ENCODE results near the gene TYK2. TPM values are rescaled to one million over a fixed set of nuclear protein-coding genes. Genes with fewer than 3 reads are reported as not detected.
"Not testable (repeated sequence)": the region's sequence is repeated elsewhere in the genome, so short reads cannot be mapped to it uniquely, and the experiment has no call there.

The TYK2 gene
- total RNA-seq, 1 donor from 2014 or later: 71.5 TPM

DNA sequence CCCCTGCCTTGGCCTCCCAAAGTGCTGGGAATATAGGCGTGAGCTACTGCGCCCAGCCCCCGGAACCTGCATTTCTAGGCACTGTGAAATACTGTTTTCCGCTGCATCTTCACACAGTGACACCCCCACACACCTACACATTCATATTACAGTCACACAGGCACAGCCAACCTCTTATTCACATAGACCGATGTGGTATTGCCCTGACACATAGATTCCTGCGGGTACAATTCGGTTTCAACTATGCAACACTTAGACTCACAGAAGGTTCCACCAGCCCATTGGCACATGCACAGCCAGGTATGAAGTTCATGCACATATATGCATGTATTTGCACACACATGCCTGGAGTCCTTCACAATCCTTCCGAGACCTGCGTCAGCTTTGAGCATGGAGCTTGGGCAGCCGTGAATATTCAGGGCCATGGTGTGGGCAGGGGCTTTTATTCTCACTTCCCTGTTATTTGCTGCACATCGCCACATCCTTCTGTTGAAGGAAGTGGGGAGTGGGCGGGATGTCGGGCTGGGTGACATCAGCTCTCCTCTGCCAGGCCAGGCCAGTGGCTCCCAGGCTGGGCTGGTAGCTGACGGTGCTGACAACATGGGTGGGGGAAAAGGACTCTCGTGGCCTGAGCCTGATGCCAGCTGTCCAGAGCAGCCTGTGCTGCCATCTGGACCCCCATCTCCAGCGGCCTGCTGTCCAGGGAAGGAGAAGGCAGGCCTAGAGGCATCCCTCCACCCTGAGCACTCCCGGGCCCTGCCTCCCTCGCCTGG lies 28.3 kb upstream of the TYK2 start:
- no peak for DNase-seq (ENCODE audit: low spot score)

DNA sequence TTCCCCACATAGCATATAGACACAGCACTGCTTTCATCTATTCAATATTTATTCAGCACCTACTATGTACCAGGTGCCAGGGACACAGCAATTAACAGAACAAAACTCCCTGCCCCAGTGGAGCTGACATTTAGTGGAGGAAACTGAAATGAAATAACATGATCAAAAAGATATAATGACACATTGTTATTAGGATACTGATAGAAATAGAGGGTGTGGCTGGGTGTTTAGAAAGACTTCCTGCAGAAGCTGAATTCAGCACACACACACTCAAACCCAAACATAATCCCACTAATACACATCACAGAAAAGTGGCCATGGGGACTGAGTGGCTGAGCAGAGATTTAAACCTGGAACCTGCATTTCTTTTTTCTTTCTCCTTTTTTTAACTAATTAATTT lies 26.7 kb upstream of the TYK2 start:
- DNase-seq (ENCODE audit: low spot score): no peak

DNA sequence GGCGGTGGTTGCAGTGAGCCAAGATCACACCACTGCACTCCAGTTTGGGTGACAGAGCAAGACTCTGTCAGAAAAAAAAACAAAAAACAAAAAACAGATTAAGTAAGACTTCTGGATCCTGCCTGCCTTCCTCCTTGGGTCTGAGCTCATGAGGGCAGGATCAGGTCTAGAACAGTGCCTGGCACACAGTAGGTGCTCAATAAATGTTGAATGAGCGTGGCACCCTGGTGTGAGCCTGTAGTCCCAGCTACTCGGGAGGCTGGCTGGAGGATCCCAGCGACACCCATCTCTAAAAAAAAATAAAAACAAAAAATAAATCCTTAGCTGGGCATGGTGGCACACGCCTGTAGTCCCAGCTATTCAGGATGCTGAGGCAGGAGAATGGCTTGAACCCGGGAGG lies 25.8 kb upstream of the TYK2 start:
- no peak for DNase-seq (ENCODE audit: low spot score)

GRCh38 chr19:10404888-10405820 lies 24.8 kb upstream of the TYK2 start:
- DNase-seq (ENCODE audit: low spot score): no peak

DNA sequence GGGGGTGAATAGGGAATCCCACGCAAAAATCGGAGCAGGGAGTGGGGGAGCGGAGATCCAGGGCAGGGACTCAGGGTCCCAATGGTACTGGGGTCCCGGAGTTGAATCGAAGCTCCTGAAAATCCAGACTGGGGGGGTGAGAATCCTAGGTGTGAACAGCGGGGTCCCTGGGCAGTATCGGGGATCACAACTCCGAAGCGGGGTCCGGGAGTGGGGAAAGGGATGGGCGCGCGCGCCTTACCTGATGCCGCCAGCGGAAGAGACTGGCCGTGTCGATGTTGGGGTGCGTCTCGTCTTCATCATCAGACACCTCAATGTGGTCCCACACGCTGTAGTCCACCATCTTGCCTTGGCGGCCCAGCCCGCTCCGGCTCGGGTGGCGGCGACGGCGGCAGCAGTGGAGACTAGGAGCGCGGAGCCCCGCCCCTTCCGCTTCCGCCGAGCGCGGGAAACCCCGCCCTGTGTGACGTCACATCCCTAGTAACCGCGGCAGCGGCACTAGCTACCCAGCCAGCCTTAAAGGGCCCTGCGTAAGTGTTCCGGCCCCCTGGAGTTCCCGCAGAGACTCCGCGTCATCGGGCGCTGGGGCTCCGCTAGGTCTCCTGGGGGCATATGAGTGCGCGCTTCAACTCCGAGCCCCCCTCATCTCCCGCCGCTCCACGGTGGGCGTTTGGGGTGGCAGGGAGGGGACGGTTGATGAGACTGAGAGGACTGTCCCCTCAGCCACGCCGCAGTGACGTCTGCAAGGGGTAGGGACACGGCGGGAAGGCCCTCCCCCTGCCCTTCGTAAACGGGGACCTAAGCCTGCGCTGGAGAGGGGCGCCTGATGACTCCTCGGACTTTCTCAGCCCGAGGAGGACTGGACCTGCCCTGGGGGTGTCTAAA lies 23.0 kb upstream of the TYK2 start, which contains the start of gene CDC37:
Gene CDC37 (minus strand): TSS at position 406 of the 885 bp plus-strand sequence. CDS start 63 bp downstream, at position 343.
- peak; percentile 97 for DNase-seq (ENCODE audit: low spot score)

- peak; percentile 49 for DNase-seq (ENCODE audit: low spot score)
Measured at GRCh38 chr19:10402441-10403038, 22.2 kb upstream of the TYK2 start.

DNA sequence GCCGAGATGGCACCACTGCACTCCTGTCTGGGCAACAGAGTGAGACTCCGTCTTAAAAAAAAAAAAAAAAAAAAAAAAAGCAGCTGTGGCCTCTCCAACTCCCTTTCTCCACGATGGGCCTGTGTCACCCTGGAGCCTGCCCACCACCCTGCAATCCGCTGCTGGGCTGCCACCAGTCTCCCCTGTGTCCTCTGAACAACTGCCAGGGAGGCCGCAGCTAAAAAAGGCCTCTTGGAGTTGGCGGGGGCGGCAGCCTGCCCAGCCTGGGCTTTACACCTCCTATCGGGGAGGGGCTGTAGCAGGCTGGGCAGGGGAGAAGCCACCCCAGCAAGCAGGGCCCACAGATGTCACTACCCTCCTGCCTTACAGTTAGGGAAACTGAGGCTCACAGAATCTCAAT lies 19.5 kb upstream of the TYK2 start:
- DNase-seq (ENCODE audit: low spot score): no peak

- DNase-seq (ENCODE audit: low spot score): not testable (repeated sequence)
Measured at GRCh38 chr19:10399340-10399739, 19.0 kb upstream of the TYK2 start.

GRCh38 chr19:10398819-10399218 lies 18.4 kb upstream of the TYK2 start:
- DNase-seq (ENCODE audit: low spot score): no peak

GRCh38 chr19:10395917-10396316 lies 15.5 kb upstream of the TYK2 start:
- no peak for DNase-seq (ENCODE audit: low spot score)

- no peak for DNase-seq (ENCODE audit: low spot score)
Measured at GRCh38 chr19:10395436-10395835, 15.1 kb upstream of the TYK2 start.

GRCh38 chr19:10395003-10395402 lies 14.6 kb upstream of the TYK2 start:
- no peak for DNase-seq (ENCODE audit: low spot score)

- no peak for DNase-seq (ENCODE audit: low spot score)
Measured at GRCh38 chr19:10393137-10393536, 12.8 kb upstream of the TYK2 start.

GRCh38 chr19:10392120-10392519 lies 11.7 kb upstream of the TYK2 start:
- no peak for DNase-seq (ENCODE audit: low spot score)

GRCh38 chr19:10390652-10391286 lies 10.4 kb upstream of the TYK2 start:
- peak; percentile 53 for DNase-seq (ENCODE audit: low spot score)

- no peak for DNase-seq (ENCODE audit: low spot score)
Measured at GRCh38 chr19:10389863-10390262, 9.5 kb upstream of the TYK2 start.

GRCh38 chr19:10388957-10389356 lies 8.6 kb upstream of the TYK2 start:
- peak; percentile 83 for DNase-seq (ENCODE audit: low spot score)

DNA sequence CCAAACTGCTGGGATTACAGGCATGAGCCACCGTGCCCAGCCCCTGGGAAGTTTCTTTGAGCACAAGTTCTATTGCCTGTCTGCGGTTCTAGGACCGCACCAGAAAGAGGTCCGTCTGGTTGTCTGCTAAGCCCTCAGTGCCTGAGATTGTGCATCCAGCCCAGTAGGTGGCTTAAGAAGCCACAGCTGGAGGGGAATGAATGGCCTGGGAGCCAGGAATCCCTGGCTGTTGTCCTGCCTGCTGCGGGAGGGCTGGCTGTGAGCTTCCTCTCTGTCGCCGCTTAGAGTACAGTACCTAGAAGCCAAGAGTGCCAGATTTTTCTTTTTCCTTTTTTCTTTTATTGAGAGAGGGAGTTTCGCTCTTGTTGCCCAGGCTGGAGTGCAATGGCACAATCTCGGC lies 4.2 kb upstream of the TYK2 start:
- DNase-seq (ENCODE audit: low spot score): no peak

DNA sequence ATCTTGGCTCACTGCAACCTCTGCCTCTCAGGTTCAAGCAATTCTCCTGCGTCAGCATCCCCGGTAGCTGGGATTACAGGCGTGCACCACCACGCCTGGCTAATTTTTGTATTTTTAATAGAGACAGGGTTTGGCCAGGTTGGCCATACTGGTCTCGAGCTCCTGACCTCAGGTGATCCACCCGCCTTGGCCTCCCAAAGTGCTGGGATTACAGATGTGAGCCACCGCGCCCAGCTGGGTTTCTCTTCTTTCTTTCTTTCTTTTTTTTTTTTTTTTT lies 2.8 kb upstream of the TYK2 start:
- not testable (repeated sequence) for DNase-seq (ENCODE audit: low spot score)

- no peak for DNase-seq (ENCODE audit: low spot score)
Measured at GRCh38 chr19:10379880-10380312, 476 bp downstream of the TYK2 start.

- no peak for DNase-seq (ENCODE audit: low spot score)
Measured at GRCh38 chr19:10378124-10378523, 2.2 kb downstream of the TYK2 start.

Measured in umbilical cord (tissue), 2 donors.